Neuronal stem cell (in vitro differentiated cells): Measurements from ENCODE around the gene TSPAN14.
"Not testable (repeated sequence)": the region's sequence is repeated elsewhere in the genome, so short reads cannot be mapped to it uniquely, and the experiment has no call there.

Experiments
- DNase-seq: peaks from one replicate; pipeline ENCODE4 v3.0.0-alpha.2; 2013; ENCODE audit warnings: low spot score
- H2AFZ ChIP-seq: one replicate; pipeline ENCODE4 v1.6.1; 2013; ENCODE audit warnings: mild to moderate bottlenecking, low read length, inconsistent platforms
- H2AK5ac ChIP-seq: 2 replicates; pipeline ENCODE4 v1.6.1; 2013; ENCODE audit warnings: low read depth, mild to moderate bottlenecking, inconsistent platforms, low read length, moderate library complexity, mixed read lengths
- H2BK120ac ChIP-seq: 2 replicates; pipeline ENCODE4 v1.6.1; 2013; ENCODE audit warnings: low read depth, mild to moderate bottlenecking, inconsistent platforms, low read length, moderate library complexity, mixed read lengths
- H2BK12ac ChIP-seq: one replicate; pipeline ENCODE4 v1.6.1; 2013; ENCODE audit warnings: low read length, inconsistent platforms
- H2BK15ac ChIP-seq: 2 replicates; pipeline ENCODE4 v1.6.1; 2013; ENCODE audit warnings: mild to moderate bottlenecking, low read length, inconsistent platforms, mixed read lengths
- H2BK5ac ChIP-seq: one replicate; pipeline ENCODE4 v1.6.1; 2013; ENCODE audit warnings: inconsistent platforms, mild to moderate bottlenecking, low read length, moderate library complexity
- H3K14ac ChIP-seq: one replicate; pipeline ENCODE4 v1.6.1; 2013; ENCODE audit warnings: low read length, inconsistent platforms
- H3K18ac ChIP-seq: 2 replicates; pipeline ENCODE4 v1.6.1; 2013; ENCODE audit warnings: low read length, inconsistent platforms
- H3K23ac ChIP-seq: 2 replicates; pipeline ENCODE4 v1.6.1; 2013; ENCODE audit warnings: low read depth, mild to moderate bottlenecking, mixed read lengths, low read length, inconsistent platforms; ENCODE audit not compliant: poor library complexity
- H3K27ac ChIP-seq: replicated peaks from 3 replicates; pipeline ENCODE4 v1.5.1; 2013; ENCODE audit warnings: low read length, inconsistent platforms
- H3K27me3 ChIP-seq, 3 experiments: 2 replicates each; pipeline ENCODE4 v1.6.1; 2013; ENCODE audit warnings: low read length in 3 of 3, mild to moderate bottlenecking in 2 of 3, inconsistent platforms in 1 of 3, low read depth in 1 of 3, mixed read lengths in 1 of 3, moderate library complexity in 1 of 3; ENCODE audit not compliant: control insufficient read depth in 3 of 3, insufficient read depth in 3 of 3
- H3K36me3 ChIP-seq, 2 donors: replicated peaks in 1 of 2; 2 replicates each; pipeline ENCODE4 v1.6.1; 2013; ENCODE audit warnings: low read length in 2 of 2; ENCODE audit not compliant: control insufficient read depth in 2 of 2, insufficient read depth in 2 of 2
- H3K4ac ChIP-seq: 2 replicates; pipeline ENCODE4 v1.6.1; 2013; ENCODE audit warnings: inconsistent platforms, mild to moderate bottlenecking, low read length, moderate library complexity
- H3K4me1 ChIP-seq, 2 donors: 1 replicate in 1 of 2; 2 replicates in 1 of 2; pipeline ENCODE4 v1.6.1; 2013; ENCODE audit warnings: low read length in 2 of 2, low read depth in 1 of 2; ENCODE audit not compliant: control insufficient read depth in 2 of 2, insufficient read depth in 1 of 2
- H3K4me2 ChIP-seq: one replicate; pipeline ENCODE4 v1.6.1; 2013; ENCODE audit warnings: mild to moderate bottlenecking, low read length, inconsistent platforms; ENCODE audit not compliant: insufficient read depth, poor library complexity, severe bottlenecking
- H3K4me3 ChIP-seq, 2 donors: 2 replicates each; pipeline ENCODE4 v1.5.1; 2013; ENCODE audit warnings: low read length in 2 of 2, mild to moderate bottlenecking in 2 of 2, inconsistent platforms in 1 of 2, moderate library complexity in 1 of 2
- H3K79me1 ChIP-seq: one replicate; pipeline ENCODE4 v1.6.1; 2013; ENCODE audit warnings: low read depth, mild to moderate bottlenecking, inconsistent platforms, low read length, moderate library complexity
- H3K9ac ChIP-seq: one replicate; pipeline ENCODE4 v1.6.1; 2013; ENCODE audit warnings: mild to moderate bottlenecking, low read depth, low read length, inconsistent platforms; ENCODE audit not compliant: poor library complexity
- H3K9me3 ChIP-seq, 2 donors: replicated peaks in 1 of 2; 2 replicates each; pipeline versions ENCODE3 to v1.6.1; 2013; ENCODE audit warnings: low read length in 2 of 2, mild to moderate bottlenecking in 2 of 2, inconsistent platforms in 1 of 2, low read depth in 1 of 2, mixed read lengths in 1 of 2, moderate library complexity in 1 of 2; ENCODE audit not compliant: control insufficient read depth in 2 of 2, insufficient read depth in 1 of 2
- H4K8ac ChIP-seq: one replicate; pipeline ENCODE4 v1.6.1; 2013; ENCODE audit warnings: low read depth, mild to moderate bottlenecking, inconsistent platforms, low read length, moderate library complexity
- H4K91ac ChIP-seq: one replicate; pipeline ENCODE4 v1.6.1; 2013; ENCODE audit warnings: low read length, low read depth, mild to moderate bottlenecking, inconsistent platforms; ENCODE audit not compliant: poor library complexity
- WGBS, 2 donors: extraction: QIAGEN DNeasy Blood & Tissue Kit; methylation state at CpG; one replicate each; pipeline ENCODE4 v1.1.7; 2013; ENCODE audit warnings: missing lambda C conversion rate in 2 of 2, mixed read lengths in 1 of 2; ENCODE audit not compliant: insufficient read length in 2 of 2, insufficient replicate concordance in 1 of 2; ENCODE audit errors: extremely low coverage in 2 of 2; 5-methylcytosine and 5-hydroxymethylcytosine counted together

Gene TSPAN14

GRCh38 chr10:80540981-80541750 lies 87.1 kb downstream of the TSPAN14 start:
- no CpG with 5 or more reads among the region's 11 CpGs for WGBS, 2 donors
- Histone ChIP-seq H3K4me2 (no peak overlapping the region), H3K9ac (no peak overlapping the region), H3K27ac (no peak overlapping the region), H3K18ac (peak overlapping the region; percentile 81), H3K23ac (no peak overlapping the region), H3K79me1 (peaks cover 2% of the 10 kb centered on the region), H3K9me3 (peaks cover 0 to 3% of the 10 kb centered on the region in 2 donors), H4K91ac (no peak overlapping the region), H3K27me3 (peaks cover 0 to 1% (median 0%) of the 10 kb centered on the region in 3 experiments), H3K4me3 (no peak overlapping the region), H4K8ac (no peak overlapping the region), H2BK12ac (no peak overlapping the region), H3K14ac (no peak overlapping the region), H2AFZ (no peak overlapping the region), H2BK5ac (no peak overlapping the region), H3K4ac (no peak overlapping the region), H3K4me1 (peaks cover 0 to 16% of the 10 kb centered on the region in 2 donors), H2BK15ac (no peak overlapping the region), H3K36me3 (no peaks in the 10 kb centered on the region), H2AK5ac (no peak overlapping the region), H2BK120ac (no peak overlapping the region)
- no peak for DNase-seq

GRCh38 chr10:80542053-80542452 lies 87.9 kb downstream of the TSPAN14 start:
- Histone ChIP-seq H2BK5ac (no peak overlapping the region), H4K8ac (no peak overlapping the region), H3K36me3 (no peaks in the 10 kb centered on the region), H3K27me3 (peaks cover 0 to 2% (median 0%) of the 10 kb centered on the region in 3 experiments), H4K91ac (no peak overlapping the region), H3K4ac (no peak overlapping the region), H2BK15ac (no peak overlapping the region), H3K27ac (no peak overlapping the region), H3K4me2 (no peak overlapping the region), H3K79me1 (no peaks in the 10 kb centered on the region), H3K14ac (no peak overlapping the region), H3K9me3 (peaks cover 0 to 3% of the 10 kb centered on the region in 2 donors), H2BK12ac (no peak overlapping the region), H3K4me3 (no peak overlapping the region), H3K23ac (no peak overlapping the region), H3K9ac (no peak overlapping the region), H3K18ac (no peak overlapping the region), H3K4me1 (peaks cover 0 to 12% of the 10 kb centered on the region in 2 donors), H2AK5ac (no peak overlapping the region), H2AFZ (no peak overlapping the region), H2BK120ac (no peak overlapping the region)
- WGBS, 2 donors: no CpG with 5 or more reads among the region's 4 CpGs
- DNase-seq: no peak

GRCh38 chr10:80542652-80543318 lies 88.7 kb downstream of the TSPAN14 start:
- Histone ChIP-seq H3K23ac (no peak overlapping the region), H2BK5ac (no peak overlapping the region), H3K4me3 (peak overlapping the region in 1 of 2 donors; percentile 37), H2BK12ac (no peak overlapping the region), H3K9me3 (peaks cover 0 to 3% of the 10 kb centered on the region in 2 donors), H2AK5ac (no peak overlapping the region), H3K18ac (no peak overlapping the region), H3K27ac (no peak overlapping the region), H3K4ac (no peak overlapping the region), H3K9ac (no peak overlapping the region), H3K79me1 (no peaks in the 10 kb centered on the region), H2BK120ac (no peak overlapping the region), H3K4me1 (peaks cover 0 to 7% of the 10 kb centered on the region in 2 donors), H3K14ac (no peak overlapping the region), H3K27me3 (peaks cover 0 to 3% (median 0%) of the 10 kb centered on the region in 3 experiments), H3K4me2 (no peak overlapping the region), H2AFZ (no peak overlapping the region), H2BK15ac (no peak overlapping the region), H4K8ac (no peak overlapping the region), H3K36me3 (no peaks in the 10 kb centered on the region), H4K91ac (no peak overlapping the region)
- DNase-seq: no peak
- whole genome bisulfite sequencing, 2 donors: no CpG with 5 or more reads among the region's 19 CpGs

GRCh38 chr10:80543319-80543672 lies 89.2 kb downstream of the TSPAN14 start:
- not testable (repeated sequence) for H2BK15ac ChIP-seq, H3K4ac ChIP-seq, H3K4me1 ChIP-seq, H3K4me2 ChIP-seq, H3K23ac ChIP-seq, H3K27ac ChIP-seq, H3K27me3 ChIP-seq, H3K4me3 ChIP-seq, H3K14ac ChIP-seq, DNase-seq, H2AFZ ChIP-seq, H2BK5ac ChIP-seq, H3K9me3 ChIP-seq, H3K36me3 ChIP-seq, H4K91ac ChIP-seq, H3K18ac ChIP-seq, H3K79me1 ChIP-seq, H2BK120ac ChIP-seq, H4K8ac ChIP-seq, H2BK12ac ChIP-seq, H2AK5ac ChIP-seq, H3K9ac ChIP-seq
- WGBS, 2 donors: no CpG with 5 or more reads among the region's 25 CpGs
